ENCODE results near the gene LSG1.

- TF ChIP-seq TARDBP (IDR thresholded peaks at IDR 0.05) = no peak
- no peak for TF ChIP-seq ZKSCAN3 (CRISPR knock-in tag; IDR thresholded peaks at IDR 0.05)
- TF ChIP-seq GTF3C2 (IDR thresholded peaks at IDR 0.05; ENCODE audit: borderline replicate concordance, extremely low read depth, insufficient read length) = no peak
- no peak for TF ChIP-seq CBFB (CRISPR knock-in tag; IDR thresholded peaks at IDR 0.05)
- TF ChIP-seq TCF7 (IDR thresholded peaks at IDR 0.05; ENCODE audit: borderline replicate concordance) = no peak
- TF ChIP-seq CTCF (IDR thresholded peaks at IDR 0.05 in 2 of 3, conservative IDR thresholded peaks at IDR 0.05 in 1 of 3; ENCODE audit: insufficient read depth in 2 of 3, low read depth in 1 of 3, low read length in 3 of 3) = no peak
- no peak for TF ChIP-seq ZBTB43 (CRISPR knock-in tag; IDR thresholded peaks at IDR 0.05)
Measured at GRCh38 chr3:194637066-194637465, 34.9 kb downstream of the LSG1 start.

Data from K562 (cell line).